ENCODE measurements around the gene LGALS9. TPM values are rescaled to one million over a fixed set of nuclear protein-coding genes. Genes with fewer than 3 reads are reported as not detected.

Gene LGALS9
- total and polyA plus RNA-seq, 2 experiments from 2014 or later, result 0.48 to 0.73 TPM

DNA sequence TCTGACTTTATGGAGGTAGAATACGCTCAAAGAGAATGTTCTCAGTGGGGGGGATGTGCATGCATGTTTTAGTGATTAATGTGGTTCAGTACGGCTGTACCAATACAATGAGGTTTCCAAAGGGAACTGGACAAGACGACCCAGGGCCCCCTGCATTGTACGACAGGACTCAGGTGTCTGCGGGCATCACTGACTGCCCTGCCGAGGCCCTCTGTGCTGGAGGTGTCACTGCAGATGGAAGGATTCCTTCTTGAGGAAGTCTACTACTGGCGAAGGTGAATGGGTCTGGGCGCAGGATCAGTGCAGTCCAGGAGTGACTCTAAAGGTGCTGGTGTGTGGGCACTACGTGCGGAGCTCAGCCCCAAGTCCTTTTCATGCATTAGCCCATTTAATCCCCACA, 3.5 kb upstream of the LGALS9 start:
- Mint-ChIP-seq H3K4me3 (no peak overlapping the region), H3K9me3 (0 out of 3 replicates have a peak, but pooled peaks cover 2% of the 10 kb centered on the region), H3K4me1 (peaks cover 4% of the 10 kb centered on the region; the same call in 2 of the 3 replicates), H3K27ac (no peak overlapping the region), H3K36me3 (ENCODE audit: low read depth) (peaks cover 13% of the 10 kb centered on the region), H3K27me3 (ENCODE audit: insufficient read depth, low read depth, poor library complexity) (peaks cover 4% of the 10 kb centered on the region)
- Histone ChIP-seq H4K20me1 (replicated peaks; ENCODE audit: insufficient read depth) (no peaks in the 10 kb centered on the region), H3K79me2 (replicated peaks; ENCODE audit: insufficient read depth) (no peaks in the 10 kb centered on the region), H2AFZ (no peak overlapping the region), H3K4me1 (ENCODE audit: insufficient read depth) (no peaks in the 10 kb centered on the region), H3K36me3 (ENCODE audit: insufficient read depth) (peaks cover 7% of the 10 kb centered on the region; the same call in 1 of the 2 replicates), H3K27me3 (ENCODE audit: insufficient read depth) (no peaks in the 10 kb centered on the region), H3K4me2 (no peak overlapping the region), H3K27ac (ENCODE audit: low read depth) (no peak overlapping the region), H3K4me3 (no peak overlapping the region), H3K9me2 (ENCODE audit: insufficient read depth) (no peaks in the 10 kb centered on the region), H3F3A (replicated peaks; ENCODE audit: low read depth) (no peaks in the 10 kb centered on the region)
- TF ChIP-seq EZH2 (IDR thresholded peaks at IDR 0.05; ENCODE audit: low read depth, unreplicated experiment) (no peak), ZNF331 (CRISPR knock-in tag; IDR thresholded peaks at IDR 0.05; ENCODE audit: low read depth) (no peak), NANOG (IDR thresholded peaks at IDR 0.05; ENCODE audit: borderline replicate concordance) (no peak), JUNB (IDR thresholded peaks at IDR 0.05; ENCODE audit: unreplicated experiment) (no peak), STAT1 (IDR thresholded peaks at IDR 0.05; ENCODE audit: unreplicated experiment) (no peak), EZH2phosphoT487 (IDR thresholded peaks at IDR 0.05; ENCODE audit: unreplicated experiment) (no peak), POLR2AphosphoS5 (IDR thresholded peaks at IDR 0.05; ENCODE audit: low read depth) (no peak), ZNF114 (CRISPR knock-in tag; IDR thresholded peaks at IDR 0.05) (no peak), CREB1 (CRISPR knock-in tag; IDR thresholded peaks at IDR 0.05; ENCODE audit: low read depth) (no peak)
- TF ChIP-seq, protein P1, sequence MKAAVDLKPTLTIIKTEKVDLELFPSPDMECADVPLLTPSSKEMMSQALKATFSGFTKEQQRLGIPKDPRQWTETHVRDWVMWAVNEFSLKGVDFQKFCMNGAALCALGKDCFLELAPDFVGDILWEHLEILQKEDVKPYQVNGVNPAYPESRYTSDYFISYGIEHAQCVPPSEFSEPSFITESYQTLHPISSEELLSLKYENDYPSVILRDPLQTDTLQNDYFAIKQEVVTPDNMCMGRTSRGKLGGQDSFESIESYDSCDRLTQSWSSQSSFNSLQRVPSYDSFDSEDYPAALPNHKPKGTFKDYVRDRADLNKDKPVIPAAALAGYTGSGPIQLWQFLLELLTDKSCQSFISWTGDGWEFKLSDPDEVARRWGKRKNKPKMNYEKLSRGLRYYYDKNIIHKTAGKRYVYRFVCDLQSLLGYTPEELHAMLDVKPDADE (IDR thresholded peaks at IDR 0.05), result no peak
- TF ChIP-seq, protein P2, sequence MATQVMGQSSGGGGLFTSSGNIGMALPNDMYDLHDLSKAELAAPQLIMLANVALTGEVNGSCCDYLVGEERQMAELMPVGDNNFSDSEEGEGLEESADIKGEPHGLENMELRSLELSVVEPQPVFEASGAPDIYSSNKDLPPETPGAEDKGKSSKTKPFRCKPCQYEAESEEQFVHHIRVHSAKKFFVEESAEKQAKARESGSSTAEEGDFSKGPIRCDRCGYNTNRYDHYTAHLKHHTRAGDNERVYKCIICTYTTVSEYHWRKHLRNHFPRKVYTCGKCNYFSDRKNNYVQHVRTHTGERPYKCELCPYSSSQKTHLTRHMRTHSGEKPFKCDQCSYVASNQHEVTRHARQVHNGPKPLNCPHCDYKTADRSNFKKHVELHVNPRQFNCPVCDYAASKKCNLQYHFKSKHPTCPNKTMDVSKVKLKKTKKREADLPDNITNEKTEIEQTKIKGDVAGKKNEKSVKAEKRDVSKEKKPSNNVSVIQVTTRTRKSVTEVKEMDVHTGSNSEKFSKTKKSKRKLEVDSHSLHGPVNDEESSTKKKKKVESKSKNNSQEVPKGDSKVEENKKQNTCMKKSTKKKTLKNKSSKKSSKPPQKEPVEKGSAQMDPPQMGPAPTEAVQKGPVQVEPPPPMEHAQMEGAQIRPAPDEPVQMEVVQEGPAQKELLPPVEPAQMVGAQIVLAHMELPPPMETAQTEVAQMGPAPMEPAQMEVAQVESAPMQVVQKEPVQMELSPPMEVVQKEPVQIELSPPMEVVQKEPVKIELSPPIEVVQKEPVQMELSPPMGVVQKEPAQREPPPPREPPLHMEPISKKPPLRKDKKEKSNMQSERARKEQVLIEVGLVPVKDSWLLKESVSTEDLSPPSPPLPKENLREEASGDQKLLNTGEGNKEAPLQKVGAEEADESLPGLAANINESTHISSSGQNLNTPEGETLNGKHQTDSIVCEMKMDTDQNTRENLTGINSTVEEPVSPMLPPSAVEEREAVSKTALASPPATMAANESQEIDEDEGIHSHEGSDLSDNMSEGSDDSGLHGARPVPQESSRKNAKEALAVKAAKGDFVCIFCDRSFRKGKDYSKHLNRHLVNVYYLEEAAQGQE (IDR thresholded peaks at IDR 0.05; ENCODE audit: unreplicated experiment), result no peak
- TF ChIP-seq, protein P3, sequence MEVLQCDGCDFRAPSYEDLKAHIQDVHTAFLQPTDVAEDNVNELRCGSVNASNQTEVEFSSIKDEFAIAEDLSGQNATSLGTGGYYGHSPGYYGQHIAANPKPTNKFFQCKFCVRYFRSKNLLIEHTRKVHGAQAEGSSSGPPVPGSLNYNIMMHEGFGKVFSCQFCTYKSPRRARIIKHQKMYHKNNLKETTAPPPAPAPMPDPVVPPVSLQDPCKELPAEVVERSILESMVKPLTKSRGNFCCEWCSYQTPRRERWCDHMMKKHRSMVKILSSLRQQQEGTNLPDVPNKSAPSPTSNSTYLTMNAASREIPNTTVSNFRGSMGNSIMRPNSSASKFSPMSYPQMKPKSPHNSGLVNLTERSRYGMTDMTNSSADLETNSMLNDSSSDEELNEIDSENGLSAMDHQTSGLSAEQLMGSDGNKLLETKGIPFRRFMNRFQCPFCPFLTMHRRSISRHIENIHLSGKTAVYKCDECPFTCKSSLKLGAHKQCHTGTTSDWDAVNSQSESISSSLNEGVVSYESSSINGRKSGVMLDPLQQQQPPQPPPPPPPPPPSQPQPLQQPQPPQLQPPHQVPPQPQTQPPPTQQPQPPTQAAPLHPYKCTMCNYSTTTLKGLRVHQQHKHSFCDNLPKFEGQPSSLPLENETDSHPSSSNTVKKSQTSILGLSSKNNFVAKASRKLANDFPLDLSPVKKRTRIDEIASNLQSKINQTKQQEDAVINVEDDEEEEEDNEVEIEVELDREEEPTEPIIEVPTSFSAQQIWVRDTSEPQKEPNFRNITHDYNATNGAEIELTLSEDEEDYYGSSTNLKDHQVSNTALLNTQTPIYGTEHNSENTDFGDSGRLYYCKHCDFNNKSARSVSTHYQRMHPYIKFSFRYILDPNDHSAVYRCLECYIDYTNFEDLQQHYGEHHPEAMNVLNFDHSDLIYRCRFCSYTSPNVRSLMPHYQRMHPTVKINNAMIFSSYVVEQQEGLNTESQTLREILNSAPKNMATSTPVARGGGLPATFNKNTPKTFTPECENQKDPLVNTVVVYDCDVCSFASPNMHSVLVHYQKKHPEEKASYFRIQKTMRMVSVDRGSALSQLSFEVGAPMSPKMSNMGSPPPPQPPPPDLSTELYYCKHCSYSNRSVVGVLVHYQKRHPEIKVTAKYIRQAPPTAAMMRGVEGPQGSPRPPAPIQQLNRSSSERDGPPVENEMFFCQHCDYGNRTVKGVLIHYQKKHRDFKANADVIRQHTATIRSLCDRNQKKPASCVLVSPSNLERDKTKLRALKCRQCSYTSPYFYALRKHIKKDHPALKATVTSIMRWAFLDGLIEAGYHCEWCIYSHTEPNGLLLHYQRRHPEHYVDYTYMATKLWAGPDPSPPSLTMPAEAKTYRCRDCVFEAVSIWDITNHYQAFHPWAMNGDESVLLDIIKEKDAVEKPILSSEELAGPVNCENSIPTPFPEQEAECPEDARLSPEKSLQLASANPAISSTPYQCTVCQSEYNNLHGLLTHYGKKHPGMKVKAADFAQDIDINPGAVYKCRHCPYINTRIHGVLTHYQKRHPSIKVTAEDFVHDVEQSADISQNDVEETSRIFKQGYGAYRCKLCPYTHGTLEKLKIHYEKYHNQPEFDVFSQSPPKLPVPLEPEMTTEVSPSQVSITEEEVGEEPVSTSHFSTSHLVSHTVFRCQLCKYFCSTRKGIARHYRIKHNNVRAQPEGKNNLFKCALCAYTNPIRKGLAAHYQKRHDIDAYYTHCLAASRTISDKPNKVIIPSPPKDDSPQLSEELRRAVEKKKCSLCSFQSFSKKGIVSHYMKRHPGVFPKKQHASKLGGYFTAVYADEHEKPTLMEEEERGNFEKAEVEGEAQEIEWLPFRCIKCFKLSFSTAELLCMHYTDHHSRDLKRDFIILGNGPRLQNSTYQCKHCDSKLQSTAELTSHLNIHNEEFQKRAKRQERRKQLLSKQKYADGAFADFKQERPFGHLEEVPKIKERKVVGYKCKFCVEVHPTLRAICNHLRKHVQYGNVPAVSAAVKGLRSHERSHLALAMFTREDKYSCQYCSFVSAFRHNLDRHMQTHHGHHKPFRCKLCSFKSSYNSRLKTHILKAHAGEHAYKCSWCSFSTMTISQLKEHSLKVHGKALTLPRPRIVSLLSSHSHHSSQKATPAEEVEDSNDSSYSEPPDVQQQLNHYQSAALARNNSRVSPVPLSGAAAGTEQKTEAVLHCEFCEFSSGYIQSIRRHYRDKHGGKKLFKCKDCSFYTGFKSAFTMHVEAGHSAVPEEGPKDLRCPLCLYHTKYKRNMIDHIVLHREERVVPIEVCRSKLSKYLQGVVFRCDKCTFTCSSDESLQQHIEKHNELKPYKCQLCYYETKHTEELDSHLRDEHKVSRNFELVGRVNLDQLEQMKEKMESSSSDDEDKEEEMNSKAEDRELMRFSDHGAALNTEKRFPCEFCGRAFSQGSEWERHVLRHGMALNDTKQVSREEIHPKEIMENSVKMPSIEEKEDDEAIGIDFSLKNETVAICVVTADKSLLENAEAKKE (CRISPR knock-in tag; IDR thresholded peaks at IDR 0.05), result no peak
- TF ChIP-seq, protein P4, sequence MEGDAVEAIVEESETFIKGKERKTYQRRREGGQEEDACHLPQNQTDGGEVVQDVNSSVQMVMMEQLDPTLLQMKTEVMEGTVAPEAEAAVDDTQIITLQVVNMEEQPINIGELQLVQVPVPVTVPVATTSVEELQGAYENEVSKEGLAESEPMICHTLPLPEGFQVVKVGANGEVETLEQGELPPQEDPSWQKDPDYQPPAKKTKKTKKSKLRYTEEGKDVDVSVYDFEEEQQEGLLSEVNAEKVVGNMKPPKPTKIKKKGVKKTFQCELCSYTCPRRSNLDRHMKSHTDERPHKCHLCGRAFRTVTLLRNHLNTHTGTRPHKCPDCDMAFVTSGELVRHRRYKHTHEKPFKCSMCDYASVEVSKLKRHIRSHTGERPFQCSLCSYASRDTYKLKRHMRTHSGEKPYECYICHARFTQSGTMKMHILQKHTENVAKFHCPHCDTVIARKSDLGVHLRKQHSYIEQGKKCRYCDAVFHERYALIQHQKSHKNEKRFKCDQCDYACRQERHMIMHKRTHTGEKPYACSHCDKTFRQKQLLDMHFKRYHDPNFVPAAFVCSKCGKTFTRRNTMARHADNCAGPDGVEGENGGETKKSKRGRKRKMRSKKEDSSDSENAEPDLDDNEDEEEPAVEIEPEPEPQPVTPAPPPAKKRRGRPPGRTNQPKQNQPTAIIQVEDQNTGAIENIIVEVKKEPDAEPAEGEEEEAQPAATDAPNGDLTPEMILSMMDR (conservative IDR thresholded peaks at IDR 0.05; ENCODE audit: low read depth in 2 of 2), result no peak
- no peak for DNase-seq (ENCODE audit: low spot score)
- ATAC-seq, result no peak
